Right atrium auricular region (tissue), 2 donors: ENCODE data around the gene MPDU1. TPM values are rescaled to one million over a fixed set of nuclear protein-coding genes. Genes with fewer than 3 reads are reported as not detected.

ENCODE experiments used
- DNase-seq: peaks from one replicate; pipeline ENCODE4 v3.0.0-alpha.2; 2019; ENCODE audit warnings: low spot score
- H3K27ac ChIP-seq, 2 donors: fragments of 200-600 bp; sonication (generic); 1 replicate in 1 of 2; 2 replicates in 1 of 2; pipeline ENCODE4 v1.5.1; 2016 to 2019
- H3K27me3 ChIP-seq, 2 donors: fragments of 200-600 bp; sonication (generic); one replicate each; pipeline versions ENCODE4 v1.5.1 to v1.6.0; 2017 to 2019
- H3K36me3 ChIP-seq: fragments of 200-600 bp; sonication (generic); one replicate; pipeline ENCODE4 v1.5.1; 2016
- H3K4me1 ChIP-seq, 2 donors: fragments of 200-600 bp; sonication (generic); one replicate each; pipeline versions ENCODE4 v1.5.1 to v1.6.0; 2017 to 2019
- H3K4me3 ChIP-seq, 2 donors: fragments of 200-600 bp; sonication (generic); 1 replicate in 1 of 2; 2 replicates in 1 of 2; pipeline ENCODE4 v1.5.1; 2017 to 2019; ENCODE audit warnings: mild to moderate bottlenecking in 1 of 2, moderate library complexity in 1 of 2
- H3K9me3 ChIP-seq, 2 donors: fragments of 200-600 bp; sonication (generic); one replicate each; pipeline ENCODE4 v1.5.1; 2019
- CTCF ChIP-seq, 2 donors: fragments of 200-600 bp; sonication (generic); IDR thresholded peaks; one replicate each; pipeline ENCODE4 v1.5.1; 2019; ENCODE audit warnings: antibody characterized with exemption in 2 of 2
- total RNA-seq, 2 donors: library from RNA; depleted of rRNA; stranded (reverse); fragments of >200 nt; gene quantifications; one replicate each; pipeline ENCODE4 v1.1.0, GENCODE V29; 2016

The MPDU1 gene
- total RNA-seq, 2 donors from 2014 or later = 55.4 to 81.1 TPM

GRCh38 chr17:7561589-7562207, 22.0 kb upstream of the MPDU1 start, which contains the start of gene SENP3:
Gene SENP3, plus strand, starts transcription at chr17:7561919. Its CDS starts 1,158 bp downstream, at chr17:7563077.
- H3K4me1 ChIP-seq = peaks cover 0 to 67% of the 10 kb centered on the region in 2 donors
- peak; percentile 86 for DNase-seq
- TF ChIP-seq CTCF (IDR thresholded peaks at IDR 0.05) = no peak
- H3K9me3 ChIP-seq = no peaks in the 10 kb centered on the region
- H3K27ac ChIP-seq = peak within 1 kb of the TSS; percentile 86 to 95
- peak within 1 kb of the TSS; percentile 76 to 82 for H3K4me3 ChIP-seq
- peaks cover 34% of the 10 kb centered on the region for H3K36me3 ChIP-seq
- no peaks in the 10 kb centered on the region for H3K27me3 ChIP-seq

- TF ChIP-seq CTCF (IDR thresholded peaks at IDR 0.05) = no peak
- Histone ChIP-seq H3K4me1 (peaks cover 0 to 64% of the 10 kb centered on the region in 2 donors), H3K36me3 (peaks cover 39% of the 10 kb centered on the region), H3K27me3 (no peaks in the 10 kb centered on the region), H3K27ac (peak overlapping the region; percentile 86 to 95), H3K4me3 (peak overlapping the region; percentile 76 to 82), H3K9me3 (no peaks in the 10 kb centered on the region)
- DNase-seq = no peak
Observed at GRCh38 chr17:7562208-7562605, 21.4 kb upstream of the MPDU1 start.

GRCh38 chr17:7563115-7563869, 20.4 kb upstream of the MPDU1 start:
- H3K27me3 ChIP-seq = no peaks in the 10 kb centered on the region
- H3K27ac ChIP-seq = no peak overlapping the region
- no peak for DNase-seq
- no peak overlapping the region for H3K4me3 ChIP-seq
- H3K36me3 ChIP-seq = peaks cover 45% of the 10 kb centered on the region
- no peaks in the 10 kb centered on the region for H3K9me3 ChIP-seq
- H3K4me1 ChIP-seq = peaks cover 0 to 53% of the 10 kb centered on the region in 2 donors
- no peak for TF ChIP-seq CTCF (IDR thresholded peaks at IDR 0.05)

GRCh38 chr17:7569571-7569970, 14.1 kb upstream of the MPDU1 start:
- H3K27me3 ChIP-seq = no peaks in the 10 kb centered on the region
- TF ChIP-seq CTCF (IDR thresholded peaks at IDR 0.05) = no peak
- no peak overlapping the region for H3K27ac ChIP-seq
- no peaks in the 10 kb centered on the region for H3K9me3 ChIP-seq
- H3K4me1 ChIP-seq = peaks cover 0 to 13% of the 10 kb centered on the region in 2 donors
- no peak overlapping the region for H3K4me3 ChIP-seq
- DNase-seq = no peak
- H3K36me3 ChIP-seq = peaks cover 59% of the 10 kb centered on the region

- H3K36me3 ChIP-seq = peaks cover 59% of the 10 kb centered on the region
Observed at GRCh38 chr17:7570351-7570750, 13.3 kb upstream of the MPDU1 start.

More at GRCh38 chr17:7570351-7570750, 13.3 kb upstream of the MPDU1 start:
- Histone ChIP-seq H3K27ac (no peak overlapping the region), H3K4me1 (peaks cover 0 to 21% of the 10 kb centered on the region in 2 donors), H3K9me3 (no peaks in the 10 kb centered on the region), H3K4me3 (no peak overlapping the region), H3K27me3 (no peaks in the 10 kb centered on the region)
- no peak for DNase-seq
- no peak for TF ChIP-seq CTCF (IDR thresholded peaks at IDR 0.05)
